Kidney tubule cell (primary cell): ENCODE measurements around the gene TOR4A.
"Not testable (repeated sequence)": the region's sequence is repeated elsewhere in the genome, so short reads cannot be mapped to it uniquely, and the experiment has no call there.

Experiments used
- DNase-seq: peaks from one replicate; pipeline ENCODE4 v3.0.0-alpha.2; 2018; ENCODE audit warnings: low spot score

Gene TOR4A

DNA sequence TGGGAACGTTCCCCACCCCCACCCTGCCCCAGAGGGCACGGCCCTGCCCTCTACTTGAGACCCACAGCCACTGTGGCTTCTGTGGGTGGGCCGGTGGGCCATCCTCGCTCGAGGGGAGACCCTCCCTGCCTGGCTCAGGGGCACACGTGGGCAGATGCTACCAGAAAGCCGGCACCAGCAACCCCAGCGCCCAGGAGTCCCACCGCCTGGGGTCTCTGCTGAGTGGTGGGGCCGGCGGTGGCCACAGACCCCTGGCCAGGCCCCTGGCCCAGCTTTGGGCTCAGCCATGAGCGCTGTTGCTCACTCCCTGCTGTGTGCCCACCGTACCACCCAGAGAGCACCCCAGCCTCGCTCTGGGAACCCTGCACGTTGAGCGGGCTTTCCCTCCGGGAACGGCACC, 41.1 kb downstream of the TOR4A start:
- no peak for DNase-seq

DNA sequence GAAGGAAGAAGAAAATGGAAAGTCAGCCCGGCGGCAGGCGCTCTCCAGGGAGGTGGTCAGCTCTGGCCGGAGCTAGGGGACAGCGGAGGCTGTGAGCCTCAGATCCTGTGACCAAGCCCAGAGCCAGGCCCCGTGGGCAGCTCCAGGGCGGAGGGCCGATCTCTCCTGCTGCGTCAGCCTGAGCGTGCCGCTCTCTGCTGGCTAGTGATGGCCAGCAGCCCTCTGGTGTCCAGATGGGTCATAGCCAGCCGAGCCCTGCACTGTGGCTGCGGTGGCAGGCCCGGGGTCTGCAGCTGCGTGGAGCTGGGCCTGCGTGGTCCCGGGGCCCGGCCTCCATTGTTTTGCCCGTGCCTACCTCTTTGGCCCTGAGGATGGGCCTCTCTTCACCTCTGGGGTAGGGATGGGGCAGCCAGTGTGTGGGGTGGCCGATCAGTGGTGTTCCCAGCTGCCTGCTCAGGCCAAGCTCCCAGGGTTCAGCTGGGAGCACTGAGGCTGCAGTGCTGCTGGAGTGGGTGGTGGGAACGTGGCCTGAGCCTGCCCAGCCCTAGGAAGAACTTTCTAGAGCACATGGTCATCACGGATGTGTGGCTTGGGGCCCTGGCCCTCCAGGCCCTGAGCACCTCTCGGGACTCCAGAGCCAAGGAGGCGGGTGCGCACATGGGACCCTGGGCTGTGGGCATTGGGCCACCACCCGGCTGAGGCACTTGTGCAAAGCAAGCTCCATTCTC, 41.6 kb downstream of the TOR4A start:
- no peak for DNase-seq

DNA sequence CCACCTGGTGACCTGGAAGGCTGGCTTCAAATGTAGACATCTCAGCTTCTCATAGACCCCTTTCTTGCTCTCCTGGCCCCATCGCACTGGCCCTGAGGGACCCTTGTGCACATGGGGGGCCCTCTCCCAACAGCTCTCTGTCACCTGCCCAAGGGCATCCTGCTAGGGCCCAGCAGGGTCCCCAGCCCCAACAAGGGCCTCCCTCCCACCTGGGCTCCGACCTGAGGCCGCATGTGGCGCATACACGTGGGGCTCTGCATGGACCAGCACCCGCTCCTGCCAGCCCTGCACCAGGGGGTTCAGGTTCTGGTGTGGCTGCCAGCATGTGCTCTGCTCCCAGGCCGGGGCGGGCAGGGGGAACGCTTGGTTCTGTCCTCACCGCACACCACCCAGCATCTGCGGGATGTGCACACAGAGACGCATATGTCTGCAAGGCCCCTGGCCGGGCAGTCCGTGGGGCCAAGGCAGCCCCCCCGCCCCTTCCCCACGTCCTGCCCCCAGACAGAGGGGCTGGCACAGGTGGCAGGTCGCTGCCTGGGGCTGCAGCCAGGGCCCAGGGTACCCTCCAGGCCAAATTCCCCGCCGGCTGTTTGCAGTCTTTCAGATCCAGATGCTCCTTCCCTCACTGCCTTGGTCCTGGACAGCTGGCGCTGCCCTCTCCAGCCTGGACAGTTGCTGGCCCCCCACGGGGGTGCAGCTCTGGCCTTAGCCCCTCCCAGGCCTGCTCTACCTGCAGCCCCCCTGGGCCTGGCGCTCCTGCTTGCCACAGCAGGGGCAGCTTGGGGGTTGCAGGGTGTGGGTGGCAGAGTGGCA, 42.4 kb downstream of the TOR4A start:
- no peak for DNase-seq

DNA sequence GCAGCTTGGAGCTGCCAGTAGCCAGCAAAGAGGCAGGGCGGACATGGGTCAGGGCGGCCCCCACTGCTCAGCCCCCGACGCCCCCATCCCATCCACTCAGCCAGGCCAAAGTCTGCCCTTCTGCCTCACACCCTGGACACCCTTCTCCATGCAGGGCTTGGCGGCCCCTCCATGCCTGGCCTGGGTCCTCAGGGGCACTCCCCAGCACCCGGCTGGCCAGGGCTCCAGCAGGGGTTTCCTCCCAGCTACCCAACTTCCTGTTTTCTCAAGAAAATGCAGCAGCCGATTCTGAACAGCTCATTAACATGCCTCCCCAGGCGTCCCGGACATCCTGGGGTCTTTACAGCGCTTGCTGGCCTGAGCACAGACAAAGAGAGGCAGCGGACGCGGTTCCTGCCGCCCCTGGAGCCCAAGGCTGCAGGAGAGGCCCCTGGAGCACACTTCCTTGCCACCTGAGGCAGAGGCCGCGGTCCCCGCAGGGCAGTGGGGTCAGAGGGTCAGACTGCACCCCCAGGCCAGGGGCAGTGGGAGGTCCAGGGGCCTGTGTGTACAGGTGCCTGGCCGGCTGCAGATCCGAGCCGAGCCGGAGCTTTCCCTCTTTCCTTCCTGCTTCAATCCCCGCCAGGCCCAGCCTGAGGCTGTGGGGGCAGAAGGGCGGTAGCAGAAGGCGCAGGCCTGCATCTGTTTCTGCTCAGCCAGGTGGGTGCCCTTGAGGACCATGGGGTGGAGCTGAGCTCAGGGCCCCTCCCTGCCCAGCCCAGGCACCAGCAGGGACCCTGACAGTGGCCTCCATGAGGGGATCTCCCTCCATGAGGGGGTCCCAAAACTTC, 43.2 kb downstream of the TOR4A start:
- no peak for DNase-seq

DNA sequence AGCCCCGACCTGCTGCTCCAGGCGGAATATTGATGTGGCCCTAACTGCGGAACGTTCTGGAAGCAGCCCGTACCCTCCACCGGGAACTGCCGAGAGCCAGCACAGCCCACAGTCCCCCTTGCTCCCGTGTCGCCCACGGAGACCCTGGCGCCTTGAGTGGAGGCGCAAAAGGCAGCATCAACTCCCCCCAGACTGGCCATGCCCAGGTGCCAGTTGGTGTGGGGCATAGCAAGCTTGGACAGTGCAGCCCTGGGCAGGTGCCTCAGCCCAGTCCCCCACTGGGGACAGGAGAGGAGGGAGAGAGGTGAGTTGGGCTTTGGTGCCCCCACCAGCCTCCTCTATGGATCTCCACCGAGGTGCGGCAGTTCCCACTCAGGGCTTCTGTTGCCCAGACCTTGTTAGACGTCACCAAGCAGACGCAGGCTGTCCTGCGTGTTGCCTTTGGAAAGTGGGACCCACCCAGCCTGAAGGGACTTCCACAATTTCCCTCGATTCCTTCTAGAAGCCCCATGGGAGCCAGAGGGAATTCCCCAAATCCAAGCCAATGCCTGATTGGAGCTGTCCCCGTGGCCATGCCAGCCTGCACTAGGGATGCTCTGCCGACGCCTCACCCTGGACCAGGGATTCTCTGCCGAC, 44.3 kb downstream of the TOR4A start:
- DNase-seq: no peak

DNA sequence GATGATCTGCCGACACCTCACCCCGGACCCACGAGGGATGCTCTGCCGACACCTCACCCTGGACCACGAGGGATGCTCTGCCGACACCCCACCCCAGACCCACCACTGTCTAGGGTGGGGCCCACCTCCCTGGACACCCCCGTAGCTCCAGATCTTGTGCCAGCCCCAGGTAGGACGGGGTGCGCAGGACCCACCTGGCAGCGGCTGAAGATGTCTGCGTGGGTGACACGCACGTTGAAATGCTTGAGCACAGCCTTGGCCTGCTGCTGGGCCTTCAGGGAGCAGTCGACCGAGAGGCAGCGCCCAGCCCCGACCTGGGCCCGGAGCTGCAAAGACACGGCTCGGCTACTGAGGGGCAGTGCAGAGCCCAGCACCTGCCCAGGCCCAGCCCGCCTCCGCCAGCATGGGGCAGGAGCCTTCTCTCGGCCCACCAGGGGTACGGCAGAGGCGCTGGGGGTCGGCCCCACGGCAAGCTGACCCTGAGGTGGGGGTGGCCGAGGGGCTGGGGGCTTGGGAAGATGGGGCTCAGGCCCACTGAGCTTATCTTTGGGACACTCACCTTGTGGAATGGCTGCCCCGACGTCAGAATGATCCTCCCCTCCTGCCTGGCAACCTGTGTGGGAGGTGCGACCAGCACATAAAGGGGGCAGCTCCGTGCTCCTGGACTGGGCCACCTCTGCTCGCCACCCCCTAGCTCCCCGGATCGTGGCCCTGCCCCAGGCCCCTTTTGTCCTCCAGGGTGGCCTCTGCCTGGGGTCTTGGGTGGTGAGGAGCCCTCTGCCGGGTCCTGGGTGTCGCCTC, 46.2 kb downstream of the TOR4A start:
- no peak for DNase-seq

DNA sequence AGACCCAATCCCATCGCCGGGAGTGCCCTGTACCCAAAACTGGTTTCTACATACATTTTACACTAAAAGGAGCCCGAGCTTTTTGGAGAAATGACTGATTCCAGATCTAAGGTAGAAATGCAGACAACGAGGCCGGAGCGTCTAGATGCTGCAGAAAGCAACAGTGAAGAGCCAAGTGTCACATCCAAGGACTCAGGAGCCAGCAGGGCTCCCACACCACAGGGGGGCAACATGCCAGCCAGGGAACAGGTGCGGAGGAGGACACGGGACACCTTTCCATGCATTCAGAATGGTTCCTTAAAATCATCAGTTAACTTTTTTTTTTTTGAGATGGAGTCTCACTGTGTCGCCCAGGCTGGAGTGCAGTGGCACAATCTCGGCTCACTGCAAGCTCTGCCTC, 47.6 kb downstream of the TOR4A start:
- DNase-seq: no peak

DNA sequence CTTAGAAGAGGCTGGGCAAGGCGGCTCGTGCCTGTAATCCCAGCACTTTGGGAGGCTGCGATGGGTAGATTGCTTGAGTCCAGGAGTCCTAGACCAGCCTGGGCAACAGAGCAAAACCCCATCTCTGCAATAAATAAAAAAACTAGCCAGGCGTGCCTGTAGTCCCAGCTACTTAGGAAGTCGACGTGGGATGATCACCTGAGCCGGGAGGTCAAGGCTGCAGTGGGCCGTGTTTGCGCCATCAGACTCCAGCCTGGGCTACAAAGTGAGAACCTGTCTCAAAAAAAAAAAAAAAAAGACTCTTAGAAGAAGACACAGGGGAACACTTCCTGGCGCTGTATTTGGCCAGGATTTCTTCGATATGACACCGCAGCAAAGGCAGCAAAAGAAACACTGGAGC, 48.3 kb downstream of the TOR4A start:
- no peak for DNase-seq

DNA sequence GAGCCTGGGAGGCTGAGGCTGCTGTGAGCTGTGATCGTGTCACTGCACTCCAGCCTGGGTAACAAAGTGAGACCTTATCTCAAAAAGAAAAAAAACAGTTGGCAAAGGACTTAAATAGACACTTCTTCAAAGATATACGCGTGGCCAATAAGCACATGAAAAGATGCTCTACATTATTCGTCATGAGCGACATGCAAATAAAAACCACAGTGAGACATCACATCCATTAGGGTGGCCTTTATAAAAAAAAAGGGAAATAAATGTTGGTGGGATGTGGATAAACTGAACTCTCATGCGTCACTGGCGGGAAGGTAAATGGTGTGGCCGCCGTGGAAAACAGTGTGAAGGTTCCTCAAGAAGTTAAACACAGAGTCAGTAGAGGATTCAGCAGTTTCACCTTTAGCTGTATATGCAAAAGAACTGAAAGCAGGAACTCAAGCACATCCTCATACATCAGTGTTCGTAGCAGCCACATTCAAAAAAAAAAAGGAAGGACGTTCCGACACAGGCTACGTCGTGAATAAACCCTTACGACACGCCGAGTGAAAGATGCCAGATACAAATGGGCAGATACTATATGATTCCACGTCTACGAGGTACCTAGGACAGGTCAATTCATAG, 49.0 kb downstream of the TOR4A start:
- no peak for DNase-seq

DNA sequence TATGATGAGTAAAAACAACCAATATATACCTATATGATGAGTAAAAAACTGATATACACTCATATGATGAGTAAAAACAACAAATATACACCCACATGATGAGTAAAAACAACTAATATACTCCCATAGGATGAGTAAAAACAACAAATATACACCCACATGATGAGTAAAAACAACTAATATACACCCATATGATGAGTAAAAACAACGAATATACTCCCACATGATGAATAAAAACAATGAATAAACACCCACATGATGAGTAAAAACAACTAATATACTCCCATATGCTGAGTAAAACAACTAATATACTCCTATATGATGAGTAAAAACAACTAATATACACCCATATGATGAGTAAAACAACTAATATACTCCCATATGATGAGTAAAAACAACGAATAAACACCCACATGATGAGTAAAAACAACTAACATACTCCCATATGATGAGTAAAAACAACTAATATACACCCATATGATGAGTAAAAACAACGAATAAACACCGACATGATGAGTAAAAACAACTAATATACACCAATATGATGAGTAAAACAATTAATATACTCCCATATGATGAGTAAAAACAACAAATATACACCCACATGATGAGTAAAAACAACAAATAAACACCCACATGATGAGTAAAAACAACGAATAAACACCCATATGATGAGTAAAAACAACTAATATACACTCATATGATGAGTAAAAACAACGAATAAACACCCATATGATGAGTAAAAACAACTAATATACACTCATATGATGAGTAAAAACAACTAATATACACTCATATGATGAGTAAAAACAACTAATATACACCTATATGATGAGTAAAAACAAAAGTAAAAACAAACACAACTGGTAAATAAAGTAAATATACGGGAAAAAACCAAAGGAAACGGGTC, 50.4 kb downstream of the TOR4A start:
- DNase-seq: not testable (repeated sequence)

DNA sequence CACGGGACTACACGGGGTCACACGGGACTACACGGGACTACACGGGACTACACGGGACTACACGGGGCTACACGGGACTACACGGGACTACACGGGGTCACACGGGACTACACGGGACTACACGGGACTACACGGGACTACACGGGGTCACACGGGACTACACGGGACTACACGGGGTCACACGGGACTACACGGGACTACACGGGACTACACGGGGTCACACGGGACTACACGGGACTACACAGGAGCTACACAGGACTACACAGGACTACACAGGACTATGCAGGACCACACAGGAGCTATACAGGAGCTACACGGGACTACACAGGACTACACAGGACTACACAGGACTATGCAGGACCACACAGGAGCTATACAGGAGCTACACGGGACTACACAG, 52.1 kb downstream of the TOR4A start:
- not testable (repeated sequence) for DNase-seq

DNA sequence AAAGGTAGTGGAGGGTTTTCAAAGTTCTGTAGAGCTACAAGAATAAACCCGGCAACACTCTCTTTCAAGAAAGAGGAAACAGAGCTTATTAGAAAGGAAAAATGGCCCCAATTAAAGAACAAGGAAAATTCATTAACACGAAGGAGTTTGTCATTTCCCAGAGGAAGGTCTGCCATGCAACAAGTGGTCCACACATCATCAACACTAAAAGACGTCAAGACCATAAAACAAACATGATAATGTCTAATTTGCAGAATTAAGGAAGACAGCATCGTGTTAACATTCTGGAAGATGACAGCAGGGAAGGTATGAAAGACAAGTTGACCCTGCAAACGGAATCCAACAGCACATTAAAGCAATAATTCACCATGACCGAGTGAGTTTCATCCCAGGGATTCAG, 53.2 kb downstream of the TOR4A start:
- DNase-seq: no peak

DNA sequence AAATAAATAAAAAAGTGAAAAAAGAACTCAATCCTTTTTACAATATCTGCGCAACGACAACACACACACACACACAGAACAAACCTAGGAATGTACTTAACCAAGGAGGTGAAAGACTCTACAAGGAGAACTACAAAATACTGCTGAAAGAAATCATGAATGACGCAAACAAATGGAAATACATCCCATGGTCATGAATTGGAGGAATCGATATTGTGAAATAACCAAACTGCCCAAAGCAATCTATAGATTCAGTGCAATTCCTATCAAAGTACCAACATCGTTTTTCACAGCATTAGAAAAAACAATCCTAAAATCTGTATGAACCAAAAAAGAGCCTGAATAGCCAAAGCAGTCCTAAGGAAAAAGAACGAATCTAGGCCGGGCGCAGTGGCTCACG, 54.4 kb downstream of the TOR4A start:
- DNase-seq: no peak
